ENCODE data around the gene ZNF648.
A peak's percentile ranks its signal among the peaks of the same experiment; 100 is the strongest.
"Not testable (repeated sequence)": the region's sequence is repeated elsewhere in the genome, so short reads cannot be mapped to it uniquely, and the experiment has no call there.

ZNF648 gene

GRCh38 chr1:182061594-182061993, at the start of gene ZNF648:
Gene ZNF648, minus strand, starts transcription at chr1:182061712. Its CDS starts 3,702 bp downstream, at chr1:182058010.
- FAIRE-seq = no peak
- DNase-seq (ENCODE audit: low spot score) = no peak

- DNase-seq (ENCODE audit: low spot score) = no peak
- FAIRE-seq = no peak
Measured at GRCh38 chr1:182110635-182111034, 49.1 kb upstream of the ZNF648 start.

- FAIRE-seq (no peak), DNase-seq (ENCODE audit: low spot score) (no peak)
Measured at GRCh38 chr1:182109771-182110170, 48.3 kb upstream of the ZNF648 start.

- no peak for DNase-seq (ENCODE audit: low spot score)
- FAIRE-seq = no peak
Measured at GRCh38 chr1:182107209-182107608, 45.7 kb upstream of the ZNF648 start.

GRCh38 chr1:182102043-182102416, 40.5 kb upstream of the ZNF648 start:
- DNase-seq (ENCODE audit: low spot score) = no peak

GRCh38 chr1:182101415-182102042, 40.0 kb upstream of the ZNF648 start:
- FAIRE-seq (no peak), DNase-seq (ENCODE audit: low spot score) (no peak)

More at GRCh38 chr1:182102043-182102416, 40.5 kb upstream of the ZNF648 start:
- FAIRE-seq = no peak

- no peak for DNase-seq (ENCODE audit: low spot score)
- no peak for FAIRE-seq
Measured at GRCh38 chr1:182098301-182098700, 36.8 kb upstream of the ZNF648 start.

- DNase-seq (ENCODE audit: low spot score) (no peak), FAIRE-seq (no peak)
Measured at GRCh38 chr1:182095946-182096345, 34.4 kb upstream of the ZNF648 start.

- DNase-seq (ENCODE audit: low spot score); FAIRE-seq: not testable (repeated sequence)
Measured at GRCh38 chr1:182094514-182095005, 33.0 kb upstream of the ZNF648 start.

- DNase-seq (ENCODE audit: low spot score) = no peak
- no peak for FAIRE-seq
Measured at GRCh38 chr1:182093781-182094180, 32.3 kb upstream of the ZNF648 start.

GRCh38 chr1:182092336-182092735, 30.8 kb upstream of the ZNF648 start:
- DNase-seq (ENCODE audit: low spot score) (no peak), FAIRE-seq (no peak)

GRCh38 chr1:182091083-182091482, 29.6 kb upstream of the ZNF648 start:
- FAIRE-seq (no peak), DNase-seq (ENCODE audit: low spot score) (no peak)

GRCh38 chr1:182087719-182088350, 26.3 kb upstream of the ZNF648 start:
- FAIRE-seq = no peak
- no peak for DNase-seq (ENCODE audit: low spot score)

- DNase-seq (ENCODE audit: low spot score) (no peak), FAIRE-seq (no peak)
Measured at GRCh38 chr1:182087304-182087703, 25.8 kb upstream of the ZNF648 start.

- DNase-seq (ENCODE audit: low spot score) = no peak
- FAIRE-seq = no peak
Measured at GRCh38 chr1:182086620-182087019, 25.1 kb upstream of the ZNF648 start.

GRCh38 chr1:182086136-182086535, 24.6 kb upstream of the ZNF648 start:
- FAIRE-seq = no peak
- no peak for DNase-seq (ENCODE audit: low spot score)

- DNase-seq (ENCODE audit: low spot score) (no peak), FAIRE-seq (no peak)
Measured at GRCh38 chr1:182085726-182086125, 24.2 kb upstream of the ZNF648 start.

GRCh38 chr1:182084487-182085316, 23.2 kb upstream of the ZNF648 start:
- FAIRE-seq = no peak
- DNase-seq (ENCODE audit: low spot score) = peak; percentile 54

- FAIRE-seq (no peak), DNase-seq (ENCODE audit: low spot score) (no peak)
Measured at GRCh38 chr1:182083851-182084486, 22.5 kb upstream of the ZNF648 start.

GRCh38 chr1:182080955-182081582, 19.6 kb upstream of the ZNF648 start:
- no peak for DNase-seq (ENCODE audit: low spot score)
- FAIRE-seq = no peak

- FAIRE-seq = no peak
- no peak for DNase-seq (ENCODE audit: low spot score)
Measured at GRCh38 chr1:182080040-182080439, 18.5 kb upstream of the ZNF648 start.

All from RCC 7860 (cell line).